HG02798 (cell line): ENCODE measurements around the gene HAUS2.
"Not testable (repeated sequence)": the region's sequence is repeated elsewhere in the genome, so short reads cannot be mapped to it uniquely, and the experiment has no call there.

ENCODE experiments used
- ATAC-seq: cut with Tn5 transposase; IDR thresholded peaks from one replicate; pipeline ENCODE4 v1.9.1; 2021; ENCODE audit warnings: mild to moderate bottlenecking; ENCODE audit not compliant: unreplicated experiment, poor library complexity

The HAUS2 gene

DNA sequence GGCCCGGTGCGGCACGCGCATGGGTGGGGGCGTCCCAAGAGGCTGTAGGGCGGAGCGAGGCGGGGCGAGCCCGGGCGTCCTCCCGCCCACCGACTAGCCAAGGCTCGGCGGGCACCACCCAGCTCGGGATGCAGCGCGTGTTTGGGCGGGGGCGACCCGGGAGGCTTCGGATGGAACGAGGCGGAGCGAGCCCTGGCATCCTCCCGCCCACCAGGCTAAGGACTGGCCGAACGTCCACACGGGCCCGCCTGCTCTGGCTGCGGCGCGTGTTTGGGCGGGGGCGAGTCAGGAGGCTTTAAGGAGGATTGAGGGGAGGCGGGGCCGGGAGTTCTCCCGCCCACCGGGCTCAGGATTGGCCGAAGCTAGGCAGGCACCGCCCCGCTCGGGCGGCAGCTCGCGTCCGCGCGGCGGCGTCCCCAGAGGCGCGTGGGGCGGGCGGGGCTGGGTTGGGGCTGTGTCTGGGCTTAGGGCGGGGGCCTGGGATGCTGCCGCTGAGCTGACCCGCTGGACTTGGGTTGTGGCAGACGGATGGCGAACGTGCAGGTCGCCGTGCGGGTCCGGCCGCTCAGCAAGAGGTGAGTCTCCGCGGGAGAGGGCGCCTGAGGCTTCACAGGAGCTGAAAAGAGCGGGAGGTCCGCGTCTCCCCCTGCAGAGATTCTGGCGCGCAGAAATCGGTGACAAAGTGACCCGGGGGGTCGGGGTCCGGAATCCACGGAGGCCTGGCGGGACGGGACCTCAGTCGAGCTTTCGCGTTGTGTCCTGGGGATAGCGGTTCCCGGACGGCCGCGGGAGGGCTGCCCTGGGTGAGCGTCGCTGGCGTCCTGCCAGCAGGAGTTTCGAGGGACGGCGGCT, 26.8 kb downstream of the HAUS2 start, which contains the start of gene STARD9:
Gene STARD9, plus strand, starts transcription at position 419 of the 852 bp plus-strand sequence. Its CDS starts 110 bp downstream, at position 529.
- ATAC-seq: peak; percentile 92

DNA sequence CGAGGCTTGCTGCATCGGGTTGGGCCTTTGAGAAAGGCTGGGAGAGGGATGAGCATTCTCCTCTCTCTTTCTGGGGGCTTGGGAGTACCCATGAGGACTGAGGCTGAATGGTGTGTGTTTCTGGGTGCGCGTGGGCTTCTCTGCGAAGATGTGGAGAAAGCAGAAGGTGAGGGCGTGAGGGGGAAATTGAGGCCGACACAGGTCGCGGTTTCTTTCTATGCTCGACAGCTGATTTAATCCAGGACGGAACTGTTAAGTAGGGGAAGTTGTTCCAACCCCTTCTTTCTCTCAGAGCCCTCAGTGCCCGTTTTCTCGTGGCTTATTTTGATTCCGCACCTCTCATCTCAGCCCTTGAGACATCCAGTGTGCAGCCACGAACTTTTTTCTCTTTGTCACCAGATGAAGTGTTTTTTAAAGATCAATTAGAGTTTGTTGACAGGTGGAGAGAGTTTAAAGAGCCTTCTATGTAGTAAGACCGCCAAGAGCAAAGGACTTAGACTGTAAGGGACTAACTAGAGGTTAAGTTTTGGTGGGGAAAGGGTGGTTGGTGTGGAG, 27.5 kb downstream of the HAUS2 start:
- ATAC-seq: no peak

DNA sequence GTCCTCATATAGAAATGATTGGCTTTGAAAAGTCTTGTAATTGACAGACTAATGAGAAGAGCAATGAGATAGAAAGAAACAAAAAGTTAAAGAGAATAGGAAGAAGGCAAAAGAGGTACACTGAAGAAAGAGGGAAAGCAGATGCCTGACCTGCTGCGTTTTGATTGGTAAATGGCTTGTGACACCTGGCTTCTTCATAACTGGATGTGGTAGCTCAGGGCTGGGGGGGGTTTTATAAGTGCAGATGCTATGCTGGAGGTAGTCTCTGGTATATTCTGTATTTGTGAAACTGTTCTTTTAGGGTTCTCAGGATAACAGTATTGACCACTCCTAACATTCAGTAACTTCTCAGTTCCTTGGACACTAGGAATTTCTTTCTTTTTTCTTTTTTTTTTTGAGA, 28.1 kb downstream of the HAUS2 start:
- ATAC-seq: no peak

DNA sequence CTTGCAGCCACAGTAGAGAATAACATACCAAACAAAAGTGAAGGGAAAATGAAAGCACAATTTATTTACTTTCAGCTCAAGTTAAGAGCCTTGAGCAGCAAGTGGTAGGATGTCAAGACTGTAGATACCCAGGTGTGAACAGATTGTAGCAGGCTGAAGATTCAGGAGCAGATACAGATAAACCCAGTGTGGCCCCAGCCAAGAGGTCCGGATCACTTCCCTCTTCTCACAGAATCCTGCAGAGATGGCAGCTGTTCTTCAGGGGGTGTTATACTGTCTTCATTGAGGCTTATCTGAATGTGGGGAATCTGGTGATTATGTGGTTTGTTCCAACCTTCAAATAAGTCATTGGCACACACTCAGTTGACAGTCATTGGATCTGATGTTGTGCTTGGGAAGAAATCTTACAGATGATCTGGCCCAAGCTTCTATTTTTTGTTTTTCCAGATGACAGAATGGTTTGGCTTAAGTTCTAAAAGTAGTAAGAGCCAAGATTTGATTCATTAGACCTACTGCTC, 28.9 kb downstream of the HAUS2 start:
- ATAC-seq: no peak

DNA sequence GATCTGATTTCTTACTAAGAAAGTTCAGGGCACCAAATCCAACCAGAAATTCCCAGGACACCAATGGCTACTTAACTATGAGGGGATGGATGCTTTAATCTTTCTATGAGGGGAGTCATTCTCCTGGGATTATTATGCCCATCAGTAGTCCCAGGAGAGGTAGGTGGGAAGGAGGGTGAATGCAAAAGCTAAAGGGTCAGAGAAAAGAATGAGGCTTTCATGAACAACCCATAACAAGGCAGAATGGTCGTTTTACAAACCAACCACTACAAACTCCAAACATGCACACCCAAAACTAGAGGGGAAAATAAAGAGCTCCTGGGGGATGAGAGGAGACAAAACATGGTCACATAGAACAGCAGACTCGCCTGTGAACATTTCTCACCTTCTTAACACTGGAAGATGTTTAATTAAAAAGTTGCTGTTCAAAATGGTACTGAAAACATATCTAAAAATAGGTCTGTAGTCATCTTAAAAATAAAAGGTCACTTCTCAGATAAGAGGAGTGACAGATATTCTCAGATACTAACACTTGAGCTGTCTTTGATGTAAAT, 30.4 kb downstream of the HAUS2 start:
- no peak for ATAC-seq

GRCh38 chr15:42581272-42581730, 32.7 kb downstream of the HAUS2 start:
- ATAC-seq: peak; percentile 80

DNA sequence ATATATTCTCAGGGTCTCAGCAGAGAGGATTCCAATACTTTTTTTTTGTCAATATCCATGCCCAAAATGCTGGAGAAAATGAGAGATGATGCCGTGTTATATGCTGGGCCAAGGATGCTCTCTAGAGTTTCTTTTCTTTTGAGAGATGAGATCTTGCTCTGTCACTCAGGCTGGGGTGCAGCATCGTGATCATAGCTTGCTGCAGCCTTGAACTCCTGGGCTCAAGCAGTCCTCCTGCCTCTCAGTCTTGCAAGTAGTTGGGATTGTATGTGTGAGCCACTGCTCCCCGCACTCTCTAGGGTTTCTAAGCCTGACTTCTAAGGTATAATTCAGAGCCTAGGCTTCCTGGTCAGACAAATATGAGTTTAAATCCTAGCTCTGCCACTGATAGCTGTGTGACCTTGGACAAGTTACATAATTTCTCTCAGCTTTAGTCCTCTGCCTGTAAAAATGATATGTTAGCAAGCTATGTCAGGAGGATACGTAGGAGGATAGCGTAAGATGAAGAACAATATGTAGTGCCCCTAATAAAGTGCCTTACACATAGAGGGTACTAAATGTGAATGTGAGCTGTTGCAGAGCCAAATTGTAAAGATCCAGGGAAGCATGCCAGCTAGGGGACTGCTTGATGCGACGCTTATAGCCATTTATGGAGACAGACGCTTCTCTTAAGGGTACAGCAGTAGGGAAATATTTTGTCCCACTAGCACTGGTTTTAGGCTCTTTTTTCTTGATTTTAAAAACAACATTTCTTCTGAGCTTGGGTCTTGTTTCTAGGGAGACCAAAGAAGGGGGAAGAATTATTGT, 34.1 kb downstream of the HAUS2 start:
- ATAC-seq: no peak

- no peak for ATAC-seq
Measured at GRCh38 chr15:42584031-42584765, 35.6 kb downstream of the HAUS2 start.

DNA sequence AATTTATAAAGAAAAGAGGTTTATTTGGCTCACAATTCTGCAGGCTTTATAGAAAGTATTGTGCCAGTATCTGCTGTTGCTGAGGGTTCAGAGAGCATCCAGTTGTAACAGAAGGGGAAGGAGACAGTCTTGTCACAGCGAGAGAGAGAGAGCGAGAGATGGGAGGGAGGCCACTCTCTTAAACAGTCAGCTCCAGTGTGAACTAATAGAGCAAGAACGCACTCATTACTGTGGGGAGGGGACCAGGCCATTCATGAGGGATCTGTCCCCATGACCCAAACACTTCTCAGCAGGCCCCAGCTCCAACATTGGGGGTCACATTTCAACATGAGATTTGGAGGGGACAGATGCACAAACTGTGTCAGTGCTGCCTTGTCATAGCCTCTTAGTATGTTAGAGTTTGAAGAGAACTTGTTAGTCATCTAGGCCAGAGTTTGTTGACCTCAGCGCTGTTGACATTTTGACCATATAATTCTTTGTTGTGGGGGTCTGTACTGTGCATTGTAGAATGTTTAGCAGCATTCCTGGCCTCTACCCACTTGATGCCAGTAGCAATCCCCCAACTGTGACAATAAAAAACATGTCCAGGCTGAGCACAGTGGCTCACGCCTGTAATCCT, 42.1 kb downstream of the HAUS2 start:
- no peak for ATAC-seq

DNA sequence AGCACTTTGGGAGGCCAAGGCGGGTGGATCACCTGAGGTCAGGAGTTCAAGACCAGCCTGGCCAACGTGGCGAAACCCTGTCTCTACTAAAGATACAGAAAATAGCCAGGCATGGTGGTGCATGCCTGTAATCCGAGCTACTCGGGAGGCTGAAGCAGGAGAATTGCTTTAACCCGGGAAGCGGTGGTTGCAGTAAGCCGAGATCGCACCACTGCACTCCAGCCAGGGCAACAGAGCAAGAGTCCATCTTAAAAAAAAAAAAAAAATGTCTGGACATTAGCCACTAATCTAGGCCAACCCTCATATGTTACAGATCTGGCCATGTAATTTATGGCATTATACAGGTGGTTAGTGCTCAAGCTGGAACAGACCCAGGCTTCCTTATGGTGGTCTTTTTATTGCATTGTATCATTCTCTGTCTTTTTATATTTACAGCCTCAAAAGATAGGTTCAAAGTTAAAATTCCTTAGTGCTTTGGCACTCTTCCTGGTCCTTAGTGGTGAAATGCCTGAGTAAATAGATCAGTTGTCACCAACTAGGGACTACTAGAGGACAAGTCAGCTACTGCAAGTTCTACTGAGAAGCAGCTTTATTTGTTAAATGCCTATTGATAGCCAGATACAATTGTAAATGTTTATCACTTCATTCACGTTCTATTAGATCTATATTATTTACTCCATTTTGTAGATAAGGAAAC, 42.7 kb downstream of the HAUS2 start:
- ATAC-seq: no peak

DNA sequence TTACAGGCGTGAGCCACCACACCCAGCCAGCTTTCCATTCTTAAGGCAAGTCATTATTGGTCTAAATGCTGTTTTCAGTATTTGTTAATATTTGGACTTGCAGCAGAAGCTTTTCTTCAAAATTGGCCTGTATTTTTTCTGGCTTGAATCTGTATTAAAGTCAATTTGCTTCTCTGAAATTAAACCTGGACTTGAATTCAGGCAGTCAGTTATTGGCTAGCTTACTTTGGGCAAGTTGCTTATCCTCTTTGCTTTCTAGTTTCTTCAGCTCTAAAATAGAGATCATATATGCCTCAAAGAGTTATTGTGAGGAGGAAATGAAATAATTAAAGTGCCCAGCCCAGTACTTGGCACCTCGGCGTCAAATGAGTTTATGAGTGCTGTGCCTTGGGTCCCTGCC, 44.1 kb downstream of the HAUS2 start:
- no peak for ATAC-seq

GRCh38 chr15:42593143-42593542, 44.5 kb downstream of the HAUS2 start:
- no peak for ATAC-seq

- no peak for ATAC-seq
Measured at GRCh38 chr15:42594095-42594494, 45.5 kb downstream of the HAUS2 start.

DNA sequence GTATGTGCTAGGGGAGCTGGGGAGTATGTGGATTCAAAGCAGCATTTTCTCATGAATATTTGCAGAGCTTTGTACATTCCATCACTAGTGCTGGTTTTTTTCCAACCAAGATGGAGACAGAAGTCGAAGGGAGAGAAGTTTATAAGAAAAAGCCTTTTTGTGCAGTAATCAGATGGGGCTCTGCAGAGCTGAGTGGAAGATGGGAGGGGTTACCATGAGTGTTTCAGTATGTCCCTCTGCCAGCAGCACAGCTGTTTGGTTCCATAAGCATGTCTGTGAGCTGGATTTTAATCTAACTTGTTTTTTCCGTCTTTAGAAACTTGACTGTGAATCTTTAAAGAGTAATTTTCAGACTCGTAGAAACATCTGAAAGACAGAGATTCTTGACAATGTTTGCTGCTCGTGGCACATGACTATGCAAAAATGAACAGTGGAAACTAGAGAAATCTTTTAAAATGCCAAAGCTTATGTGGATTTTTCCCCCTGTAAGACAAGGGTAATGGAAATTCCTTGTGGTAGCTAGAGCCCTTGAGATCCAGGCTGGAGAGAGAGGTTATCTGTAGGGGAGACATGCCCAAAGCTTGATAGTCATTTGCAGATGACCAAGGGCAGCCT, 47.1 kb downstream of the HAUS2 start:
- no peak for ATAC-seq

- not testable (repeated sequence) for ATAC-seq
Measured at GRCh38 chr15:42601316-42601715, 52.7 kb downstream of the HAUS2 start.

DNA sequence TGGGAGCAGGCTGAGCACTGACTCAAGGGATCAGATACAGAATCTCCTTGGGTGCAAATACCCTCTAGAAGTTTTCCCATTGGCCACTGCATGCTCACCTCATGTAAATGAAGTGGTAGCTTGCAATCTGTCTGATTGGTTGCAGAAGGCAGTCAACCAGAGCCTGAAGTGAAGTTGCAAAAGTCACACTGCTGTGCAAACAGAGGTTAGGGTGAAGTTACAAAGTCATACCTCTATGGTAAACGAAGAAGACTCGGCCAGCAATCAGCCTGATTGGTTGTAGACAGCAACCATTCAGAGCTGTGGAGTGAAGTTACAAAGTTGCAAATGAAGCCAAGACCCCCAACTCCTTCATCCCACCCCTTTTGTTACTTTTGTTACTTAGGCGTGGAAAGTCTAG, 53.9 kb downstream of the HAUS2 start:
- ATAC-seq: no peak

DNA sequence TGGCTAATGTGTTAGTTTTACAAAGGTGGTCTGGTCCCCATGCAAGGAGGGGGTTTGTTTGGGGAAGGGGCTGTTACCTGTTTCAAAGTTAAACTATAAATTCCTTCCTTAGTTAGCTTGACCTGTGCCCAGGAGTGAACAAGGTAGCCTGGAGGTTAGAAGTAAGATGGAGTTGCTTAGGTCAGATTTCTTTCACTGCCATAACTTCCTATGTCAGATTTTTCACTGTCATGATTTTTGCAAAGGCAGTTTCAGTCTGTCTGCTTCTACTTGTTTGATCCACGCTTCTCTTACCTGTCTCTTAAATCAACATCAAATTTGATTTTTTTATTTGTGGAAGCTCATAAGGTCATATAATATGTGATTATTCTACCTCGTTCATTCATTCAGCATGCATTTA, 55.3 kb downstream of the HAUS2 start:
- no peak for ATAC-seq
